Suppressor macrophage (primary cell): ENCODE results near the gene CDH23.

Experiments used
- DNase-seq, 4 experiments: peaks; one replicate each; pipeline ENCODE4 v3.0.0-alpha.2; 2020 to 2022

The CDH23 gene

DNA sequence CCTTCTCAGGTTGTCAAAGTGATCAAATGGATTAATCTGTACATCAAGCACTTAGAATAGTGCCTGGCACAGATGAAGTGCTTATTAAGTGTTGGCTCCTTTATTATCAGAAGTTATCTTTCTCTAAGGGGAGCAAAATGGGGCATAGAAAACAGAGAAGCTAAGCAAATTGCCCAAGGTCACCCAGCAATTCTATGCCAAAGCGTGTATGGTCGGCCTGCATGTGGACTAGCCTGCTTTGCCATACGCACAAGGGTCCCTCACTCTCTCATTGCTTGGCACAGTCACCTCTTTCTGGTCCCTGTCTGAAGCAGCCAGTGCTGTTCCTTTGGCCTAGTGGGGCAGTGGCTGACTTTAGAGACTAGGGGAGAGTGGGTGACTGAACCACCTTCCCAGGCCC lies 45.3 kb downstream of the CDH23 start:
- no peak for DNase-seq

- DNase-seq = no peak
Measured at GRCh38 chr10:71442859-71443570, 46.3 kb downstream of the CDH23 start.

- DNase-seq = no peak
Measured at GRCh38 chr10:71443676-71444075, 47.0 kb downstream of the CDH23 start.

DNA sequence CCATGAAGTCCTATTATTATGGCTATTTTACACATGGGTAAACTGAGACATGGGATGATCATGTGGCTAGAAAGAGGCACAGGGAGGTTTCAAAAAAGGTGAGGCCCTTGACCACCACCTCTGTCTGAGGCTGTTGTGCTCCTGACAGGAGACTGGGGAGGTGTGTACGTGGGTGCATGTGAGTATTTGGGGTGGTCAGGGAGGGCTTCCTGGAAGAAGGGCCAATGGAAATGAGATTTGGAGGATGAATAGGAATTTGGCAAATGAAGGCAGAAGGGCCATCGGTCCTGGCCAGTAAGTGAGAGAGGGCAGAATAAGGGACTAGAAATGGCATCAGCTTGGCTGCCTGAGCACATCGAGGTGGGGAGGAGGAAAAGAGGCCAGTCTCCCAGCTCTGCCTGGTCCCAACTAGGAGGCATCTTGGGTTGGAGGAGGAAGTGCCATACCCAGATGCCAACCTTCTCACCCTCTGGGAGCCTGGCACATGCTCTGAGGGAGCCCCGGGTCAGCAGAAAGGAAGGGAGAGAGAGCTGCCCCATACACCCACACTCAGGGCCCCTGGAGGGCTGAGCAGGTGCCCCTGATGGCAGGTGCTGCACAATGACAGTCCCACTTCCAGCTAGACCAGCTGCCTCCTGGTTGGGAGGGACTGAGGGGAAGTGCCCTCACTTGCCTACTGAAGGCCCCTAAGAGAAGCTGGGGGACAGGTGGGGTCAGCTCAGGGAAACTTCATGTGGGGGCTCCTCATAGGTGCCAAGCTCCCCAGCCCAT lies 47.7 kb downstream of the CDH23 start:
- no peak for DNase-seq

DNA sequence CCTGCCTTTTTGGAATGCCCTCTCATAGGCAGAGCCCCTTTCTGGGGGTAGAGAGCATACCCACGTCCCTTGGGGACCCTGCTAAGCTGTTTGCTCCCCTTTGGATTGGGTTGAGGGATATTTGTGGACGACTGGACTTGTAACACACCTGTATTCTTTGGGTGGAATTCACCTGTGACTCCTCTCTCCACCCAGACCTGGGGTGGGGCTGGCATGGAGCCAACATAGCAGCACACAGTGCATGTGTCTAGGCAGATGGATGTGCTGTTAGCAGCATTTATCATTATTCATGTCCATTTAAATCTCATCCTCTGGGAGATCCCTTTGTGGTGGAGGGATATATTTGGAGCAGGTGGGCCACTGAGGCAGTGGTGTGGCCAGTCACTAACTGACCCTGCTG lies 51.0 kb downstream of the CDH23 start:
- DNase-seq = no peak

DNA sequence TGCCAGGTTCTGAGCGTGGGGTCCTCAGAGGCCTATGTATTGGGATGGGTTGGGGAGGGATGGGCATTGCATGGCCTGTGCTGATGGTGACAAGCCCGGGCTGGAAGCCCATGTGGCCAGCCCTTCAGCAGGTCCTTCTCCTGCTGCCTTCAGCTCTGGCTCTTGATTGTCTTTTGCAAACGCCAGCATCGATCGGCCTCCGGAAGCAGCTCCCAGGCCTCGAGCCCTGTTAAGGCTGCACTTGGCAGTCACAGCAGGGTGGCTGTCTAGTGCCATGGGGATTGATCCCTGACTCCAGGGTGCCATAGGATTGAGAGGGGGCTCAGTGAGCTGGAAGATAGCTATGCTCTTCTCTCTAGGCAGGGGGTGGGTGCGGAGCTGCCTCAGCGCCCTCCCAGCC lies 51.4 kb downstream of the CDH23 start:
- no peak for DNase-seq

GRCh38 chr10:71449026-71449425 lies 52.3 kb downstream of the CDH23 start:
- DNase-seq = no peak

GRCh38 chr10:71451754-71452153 lies 55.0 kb downstream of the CDH23 start:
- no peak for DNase-seq

GRCh38 chr10:71453186-71453585 lies 56.5 kb downstream of the CDH23 start:
- DNase-seq = no peak

DNA sequence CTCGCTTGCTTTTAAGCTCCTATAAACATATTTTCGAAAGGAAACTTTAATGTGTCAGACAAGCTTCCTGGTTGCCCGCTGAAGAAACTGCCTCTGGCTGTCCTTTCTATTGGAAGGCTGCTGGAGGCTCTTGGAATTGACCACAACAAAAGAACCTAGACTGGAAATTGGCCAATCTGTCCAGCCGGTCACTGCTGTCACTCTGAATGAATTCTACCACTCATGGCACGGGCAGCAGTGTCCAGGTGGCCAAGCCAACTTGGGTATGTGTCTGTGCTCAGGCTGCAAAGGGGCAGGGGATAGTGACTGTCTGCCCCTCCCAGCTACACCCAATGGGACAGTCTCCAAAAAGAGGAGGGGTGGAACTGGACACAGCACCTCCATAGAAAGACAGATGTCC lies 57.6 kb downstream of the CDH23 start:
- DNase-seq = no peak

DNA sequence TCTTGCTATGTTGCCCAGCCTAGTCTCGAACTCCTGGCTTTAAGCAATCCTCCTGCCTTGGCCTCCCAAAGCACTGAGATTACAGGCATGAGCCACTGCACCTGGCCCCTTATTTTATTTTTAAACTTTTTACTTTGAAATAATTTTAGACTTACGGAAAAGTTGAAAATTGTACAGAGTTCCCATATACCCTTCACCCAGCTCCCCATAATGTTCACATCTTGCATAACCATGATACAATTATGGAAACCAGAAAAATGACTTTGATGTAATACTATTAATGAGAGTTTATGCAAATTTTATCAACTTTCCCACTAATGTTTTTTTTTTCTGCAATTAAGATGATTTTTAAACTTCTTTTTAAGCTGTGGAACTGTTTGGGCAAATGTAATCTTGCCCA lies 58.3 kb downstream of the CDH23 start:
- DNase-seq = no peak

- no peak for DNase-seq
Measured at GRCh38 chr10:71456631-71457030, 59.9 kb downstream of the CDH23 start.

DNA sequence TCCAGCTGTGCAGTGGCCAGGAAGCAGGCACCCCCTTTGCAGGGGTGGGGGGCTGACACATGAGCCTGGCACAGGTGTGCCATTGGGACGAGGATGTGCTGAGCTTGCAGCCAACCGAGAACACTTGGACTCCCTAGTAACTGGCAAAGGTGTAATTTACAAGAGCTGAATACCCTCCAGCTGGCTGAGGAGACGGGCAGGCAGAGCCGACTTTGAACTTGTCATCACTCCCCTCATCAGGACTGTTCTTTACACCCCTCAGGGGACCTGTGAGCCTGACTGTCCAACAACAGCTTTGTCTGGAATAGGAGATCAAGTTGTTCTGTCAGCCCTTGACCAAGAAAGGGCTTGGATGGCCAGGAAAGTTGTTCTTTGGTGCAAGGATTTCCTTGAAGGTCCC lies 61.2 kb downstream of the CDH23 start:
- no peak for DNase-seq

DNA sequence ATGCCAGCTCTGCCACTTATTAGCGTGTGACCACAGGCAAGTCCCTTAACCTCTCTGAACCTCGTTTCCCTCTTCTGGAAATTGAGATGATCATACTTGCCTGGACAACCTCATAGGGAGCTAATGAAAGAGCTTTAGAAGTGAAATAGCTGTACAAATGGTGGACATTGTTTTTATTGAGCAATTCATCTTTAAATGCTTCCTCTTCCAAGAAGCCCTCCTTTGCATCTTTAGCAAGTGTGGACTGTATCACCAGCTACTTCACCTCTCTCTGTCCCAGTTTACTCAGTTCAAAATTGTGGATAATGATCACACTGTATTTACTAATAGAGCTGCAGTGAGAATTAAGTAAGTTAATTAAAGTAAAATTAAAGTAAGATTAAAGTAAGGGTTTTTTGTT lies 61.7 kb downstream of the CDH23 start:
- no peak for DNase-seq

GRCh38 chr10:71459513-71459912 lies 62.8 kb downstream of the CDH23 start:
- no peak for DNase-seq

DNA sequence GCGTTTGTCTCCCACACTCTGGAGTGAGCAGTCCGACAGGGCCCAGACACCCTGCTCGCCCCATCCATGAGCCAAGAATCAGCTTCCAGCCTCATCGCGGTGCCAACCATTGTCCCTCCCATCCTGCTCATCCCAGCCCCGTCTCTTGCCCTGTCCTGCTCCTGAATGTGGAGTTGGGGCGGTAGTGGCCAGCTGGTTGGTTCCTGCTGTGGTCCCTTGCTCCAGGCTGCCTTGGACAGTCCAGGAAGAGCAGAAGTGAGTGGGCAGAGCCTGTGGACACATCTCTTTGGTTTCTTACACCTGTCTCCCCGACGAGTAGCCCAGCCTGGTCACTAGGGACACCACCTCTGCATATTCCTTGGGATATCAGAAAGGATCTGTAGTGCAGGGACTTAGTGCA lies 63.9 kb downstream of the CDH23 start:
- DNase-seq = no peak

DNA sequence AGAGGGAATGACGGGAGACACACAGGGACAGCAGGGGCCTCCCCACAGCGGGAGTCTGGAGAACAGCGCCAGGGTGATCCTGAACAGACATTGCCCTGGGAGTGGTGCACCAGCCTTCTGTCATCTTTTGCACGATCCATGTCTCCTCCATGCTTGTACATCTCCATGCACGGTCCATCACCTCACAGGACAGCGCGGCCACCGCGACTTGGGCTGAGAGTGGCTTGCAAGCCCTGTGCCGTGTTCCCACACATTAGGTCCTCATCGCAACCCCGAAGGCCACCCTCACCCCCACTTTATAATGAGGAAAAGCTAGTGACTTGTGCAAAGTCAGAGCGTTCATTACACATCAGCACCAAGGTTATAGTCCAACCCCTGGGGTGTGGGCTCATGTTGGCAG lies 64.7 kb downstream of the CDH23 start:
- no peak for DNase-seq

GRCh38 chr10:71462062-71462935 lies 65.6 kb downstream of the CDH23 start:
- no peak for DNase-seq

DNA sequence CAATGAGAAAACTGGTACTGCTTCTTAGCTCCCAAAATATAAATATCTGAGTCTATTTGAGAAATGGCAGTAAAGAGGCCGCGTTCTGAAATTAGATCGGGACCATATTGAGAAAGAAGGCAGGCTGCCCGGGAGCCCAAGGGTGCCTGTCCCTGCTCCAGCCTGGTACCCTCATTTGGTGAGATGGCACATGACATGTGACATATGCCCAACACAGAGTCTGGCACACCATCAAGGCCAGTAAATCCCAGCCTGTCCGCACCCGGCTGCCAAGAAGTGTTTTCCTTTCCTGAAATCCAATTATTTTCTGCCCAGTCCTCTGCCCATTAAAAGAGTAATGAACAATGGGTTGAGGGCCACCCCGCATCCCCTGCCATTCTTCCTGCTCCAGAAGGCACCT lies 66.4 kb downstream of the CDH23 start:
- DNase-seq = no peak

GRCh38 chr10:71465551-71466252 lies 69.0 kb downstream of the CDH23 start:
- no peak for DNase-seq

- DNase-seq = no peak
Measured at GRCh38 chr10:71466330-71466729, 69.6 kb downstream of the CDH23 start.

DNA sequence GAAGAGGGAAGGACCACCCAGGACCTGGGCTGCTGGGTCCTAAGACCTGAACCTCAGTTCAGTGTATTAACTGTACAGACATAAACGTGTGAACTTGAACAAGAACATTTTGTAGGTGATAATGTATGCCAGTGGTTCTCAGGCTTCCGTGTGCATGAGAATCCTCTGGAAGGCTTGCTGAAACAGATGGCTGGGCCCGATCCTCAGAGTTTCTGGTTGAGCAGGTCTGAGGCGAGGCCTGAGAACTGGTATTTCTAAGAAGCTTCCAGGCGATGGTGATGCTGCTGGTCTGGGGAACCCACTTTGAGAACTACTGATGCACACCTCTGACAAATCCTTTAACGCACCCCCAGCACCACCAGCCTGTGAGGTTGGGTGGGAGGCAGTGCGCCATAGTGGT lies 70.4 kb downstream of the CDH23 start:
- DNase-seq = no peak
